HL-60 (cell line): Measurements from ENCODE around the gene ENPP1.

ENCODE experiments used
- DNase-seq, 2 experiments: peaks; one replicate each; pipeline ENCODE4 v3.0.0-alpha.2; 2010 to 2020; ENCODE audit warnings: low read depth in 1 of 2, low spot score in 1 of 2
- H3K27ac ChIP-seq: fragments of 250-450 bp; sonication (Bioruptor Pico); replicated peaks from 2 replicates; pipeline ENCODE4 v1.5.1; 2020; ENCODE audit warnings: mild to moderate bottlenecking, moderate library complexity
- H3K27me3 ChIP-seq: fragments of 250-450 bp; sonication (Bioruptor Pico); 2 replicates; pipeline ENCODE4 v1.5.1; 2021; ENCODE audit warnings: mild to moderate bottlenecking, moderate library complexity; ENCODE audit not compliant: insufficient read depth, poor library complexity, severe bottlenecking
- H3K4me3 ChIP-seq: replicated peaks from 2 replicates; pipeline ENCODE4 v1.5.1; 2011; ENCODE audit warnings: mild to moderate bottlenecking, control low read depth, low read length; ENCODE audit not compliant: insufficient read depth
- CTCF ChIP-seq: IDR thresholded peaks from one replicate; pipeline ENCODE4 v1.5.1; 2011; ENCODE audit warnings: low read length, control low read depth, inconsistent platforms; ENCODE audit not compliant: insufficient read depth
- GABPA ChIP-seq: IDR thresholded peaks from 2 replicates; pipeline ENCODE4 v1.6.1; 2012; ENCODE audit warnings: low read depth
- POLR2AphosphoS5 ChIP-seq: IDR thresholded peaks from 2 replicates; pipeline ENCODE4 v1.6.1; 2012; ENCODE audit warnings: low read depth
- REST ChIP-seq: IDR thresholded peaks from 2 replicates; pipeline ENCODE4 v1.6.1; 2012; ENCODE audit warnings: low read depth; ENCODE audit not compliant: insufficient replicate concordance
- SPI1 ChIP-seq: IDR thresholded peaks from 2 replicates; pipeline ENCODE4 v1.6.1; 2012; ENCODE audit warnings: low read depth, mild to moderate bottlenecking, borderline replicate concordance

The ENPP1 gene

GRCh38 chr6:131838051-131838450 is 30.2 kb downstream of the ENPP1 start:
- DNase-seq = no peak
- Histone ChIP-seq H3K27ac (no peak overlapping the region), H3K27me3 (peaks cover 2% of the 10 kb centered on the region), H3K4me3 (no peak overlapping the region)
- TF ChIP-seq GABPA (no peak), REST (no peak), SPI1 (no peak), CTCF (no peak), POLR2AphosphoS5 (no peak)

- TF ChIP-seq REST (no peak), CTCF (no peak), POLR2AphosphoS5 (no peak), SPI1 (no peak), GABPA (no peak)
- Histone ChIP-seq H3K4me3 (no peak overlapping the region), H3K27ac (no peak overlapping the region), H3K27me3 (no peaks in the 10 kb centered on the region)
- DNase-seq = no peak
Observed at GRCh38 chr6:131839388-131839787, 31.6 kb downstream of the ENPP1 start.

GRCh38 chr6:131840441-131840840 is 32.6 kb downstream of the ENPP1 start:
- Histone ChIP-seq H3K4me3 (no peak overlapping the region), H3K27ac (no peak overlapping the region), H3K27me3 (no peaks in the 10 kb centered on the region)
- no peak for TF ChIP-seq POLR2AphosphoS5
- TF ChIP-seq GABPA = no peak
- no peak for TF ChIP-seq SPI1
- no peak for TF ChIP-seq CTCF
- TF ChIP-seq REST = no peak
- DNase-seq = no peak
